Epithelial cell of proximal tubule (primary cell): ENCODE results near the gene KRTAP5-6. TPM values are rescaled to one million over a fixed set of nuclear protein-coding genes. Genes with fewer than 3 reads are reported as not detected.

Source experiments
- DNase-seq: peaks from one replicate; pipeline ENCODE4 v3.0.0-alpha.2; 2011; ENCODE audit warnings: low read depth
- H3K4me3 ChIP-seq: 2 replicates; pipeline ENCODE4 v1.5.1; 2011; ENCODE audit warnings: low read depth, mild to moderate bottlenecking, low read length
- CTCF ChIP-seq: conservative IDR thresholded peaks from 2 replicates; pipeline ENCODE4 v1.5.1; 2012; ENCODE audit warnings: low read depth, mild to moderate bottlenecking, low read length
- total RNA-seq: library from RNA; depleted of rRNA; stranded (reverse); fragments of >200 nt; gene quantifications from 2 replicates; pipeline ENCODE4 v1.2.3, GENCODE V29; 2015

KRTAP5-6 gene
- total RNA-seq, 1 donor from 2014 or later = not detected

GRCh38 chr11:1691026-1691877, 5.7 kb upstream of the KRTAP5-6 start:
- no peak for DNase-seq
- no peak for TF ChIP-seq CTCF
- H3K4me3 ChIP-seq = no peak overlapping the region

GRCh38 chr11:1691878-1692707, 4.9 kb upstream of the KRTAP5-6 start:
- no peak for TF ChIP-seq CTCF
- no peak for DNase-seq

GRCh38 chr11:1692708-1693326, 4.2 kb upstream of the KRTAP5-6 start:
- no peak for DNase-seq
- no peak for TF ChIP-seq CTCF
- no peak overlapping the region for H3K4me3 ChIP-seq

More at GRCh38 chr11:1691878-1692707, 4.9 kb upstream of the KRTAP5-6 start:
- H3K4me3 ChIP-seq = no peak overlapping the region

- peak; percentile 3 for DNase-seq
- peak overlapping the region; percentile 57 for H3K4me3 ChIP-seq
- peak; percentile 93 for TF ChIP-seq CTCF
Measured at GRCh38 chr11:1693327-1694063, 3.5 kb upstream of the KRTAP5-6 start.

- H3K4me3 ChIP-seq = peak overlapping the region; percentile 57
- peak; percentile 75 for TF ChIP-seq CTCF
- no peak for DNase-seq
Measured at GRCh38 chr11:1694064-1694845, 2.7 kb upstream of the KRTAP5-6 start.
